GM04503 (cell line): ENCODE results near the gene SUCLA2.
A peak's percentile ranks its signal among the peaks of the same experiment; 100 is the strongest.
"Not testable (repeated sequence)": the region's sequence is repeated elsewhere in the genome, so short reads cannot be mapped to it uniquely, and the experiment has no call there.

ENCODE experiments used
- DNase-seq: peaks from one replicate; pipeline ENCODE4 v3.0.0-alpha.2; 2012; ENCODE audit warnings: low read depth

The SUCLA2 gene

GRCh38 chr13:48001114-48001881 lies at the start of gene SUCLA2:
SUCLA2 (minus strand) TSS chr13:48001273; CDS start chr13:48001269, 4 bp downstream.
- peak; percentile 37 for DNase-seq

GRCh38 chr13:48050550-48050949 lies 49.5 kb upstream of the SUCLA2 start:
- no peak for DNase-seq

- peak; percentile 50 for DNase-seq
Measured at GRCh38 chr13:48043789-48044503, 42.9 kb upstream of the SUCLA2 start.

GRCh38 chr13:48042894-48043293 lies 41.8 kb upstream of the SUCLA2 start:
- no peak for DNase-seq

- no peak for DNase-seq
Measured at GRCh38 chr13:48040896-48041295, 39.8 kb upstream of the SUCLA2 start.

- no peak for DNase-seq
Measured at GRCh38 chr13:48040049-48040448, 39.0 kb upstream of the SUCLA2 start.

- DNase-seq = no peak
Measured at GRCh38 chr13:48038761-48039160, 37.7 kb upstream of the SUCLA2 start.

GRCh38 chr13:48037346-48038173 lies 36.5 kb upstream of the SUCLA2 start, which contains the start of gene NUDT15:
NUDT15 (plus strand) TSS chr13:48037726; CDS start chr13:48037747, 21 bp downstream.
- peak; percentile 74 for DNase-seq

GRCh38 chr13:48029859-48030258 lies 28.8 kb upstream of the SUCLA2 start:
- DNase-seq = no peak

- no peak for DNase-seq
Measured at GRCh38 chr13:48028066-48028465, 27.0 kb upstream of the SUCLA2 start.

GRCh38 chr13:48019796-48020195 lies 18.7 kb upstream of the SUCLA2 start:
- DNase-seq = no peak

GRCh38 chr13:48018637-48019036 lies 17.6 kb upstream of the SUCLA2 start:
- DNase-seq = no peak

GRCh38 chr13:48014359-48014758 lies 13.3 kb upstream of the SUCLA2 start:
- no peak for DNase-seq

GRCh38 chr13:48012668-48013067 lies 11.6 kb upstream of the SUCLA2 start:
- DNase-seq = no peak

GRCh38 chr13:48010698-48011097 lies 9.6 kb upstream of the SUCLA2 start:
- no peak for DNase-seq

- DNase-seq = peak; percentile 76
Measured at GRCh38 chr13:48009284-48009683, 8.2 kb upstream of the SUCLA2 start.

- no peak for DNase-seq
Measured at GRCh38 chr13:48006396-48006795, 5.3 kb upstream of the SUCLA2 start.

GRCh38 chr13:48004201-48004600 lies 3.1 kb upstream of the SUCLA2 start:
- DNase-seq = no peak

GRCh38 chr13:48001999-48002398 lies 926 bp upstream of the SUCLA2 start:
- DNase-seq = not testable (repeated sequence)

GRCh38 chr13:48000559-48001113 lies 437 bp downstream of the SUCLA2 start:
- no peak for DNase-seq

GRCh38 chr13:47999973-48000372 lies 1.1 kb downstream of the SUCLA2 start:
- DNase-seq = no peak

GRCh38 chr13:47997384-47997783 lies 3.7 kb downstream of the SUCLA2 start:
- no peak for DNase-seq
